HUDEP-2 (cell line): ENCODE data around the gene GATA2.

Source experiments
- DNase-seq, 76 experiments: peaks; one replicate each; lab custom pipeline; 2025; ENCODE audit not compliant: unreplicated experiment in 76 of 76; lab: John Stamatoyannopoulos, UW

Gene GATA2

DNA sequence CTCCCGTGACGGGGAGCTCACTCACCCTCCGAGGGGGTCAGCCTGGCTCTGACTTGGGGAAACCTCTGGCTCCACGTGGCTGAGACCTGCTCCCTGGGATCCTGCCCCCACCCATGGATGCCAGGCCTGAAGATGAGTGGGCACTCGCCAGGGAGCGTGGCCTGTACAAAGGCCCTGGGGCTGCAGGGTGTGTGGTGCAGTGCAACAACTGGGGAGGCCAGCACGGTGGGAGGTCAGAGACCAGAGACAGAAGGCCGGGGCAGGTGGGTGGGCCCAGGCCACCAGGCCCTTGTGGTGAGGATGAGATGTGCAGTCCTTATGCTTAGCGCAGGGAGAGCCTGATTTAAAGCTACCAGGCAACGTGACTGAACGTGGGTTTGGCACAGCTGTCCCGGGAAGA lies 31.3 kb downstream of the GATA2 start:
- DNase-seq: no peak

DNA sequence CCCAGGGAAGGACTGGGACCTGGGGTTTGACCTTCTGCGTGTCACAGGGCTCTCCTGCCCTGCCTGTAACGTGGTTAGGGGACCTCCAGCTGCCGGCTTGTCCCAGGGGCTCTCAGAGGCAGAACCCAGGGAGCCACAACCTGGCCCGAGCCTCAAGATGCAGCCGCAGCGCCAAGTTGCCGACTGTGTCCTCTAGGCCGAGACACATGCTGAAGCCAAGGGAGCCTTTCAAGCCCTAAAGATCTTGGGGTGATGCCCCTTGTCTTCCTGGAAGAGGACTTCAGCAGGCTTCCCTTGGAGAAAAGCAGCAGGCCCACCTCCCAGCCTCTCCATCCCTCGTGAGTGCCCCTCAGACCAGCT lies 33.6 kb downstream of the GATA2 start:
- no peak for DNase-seq

DNA sequence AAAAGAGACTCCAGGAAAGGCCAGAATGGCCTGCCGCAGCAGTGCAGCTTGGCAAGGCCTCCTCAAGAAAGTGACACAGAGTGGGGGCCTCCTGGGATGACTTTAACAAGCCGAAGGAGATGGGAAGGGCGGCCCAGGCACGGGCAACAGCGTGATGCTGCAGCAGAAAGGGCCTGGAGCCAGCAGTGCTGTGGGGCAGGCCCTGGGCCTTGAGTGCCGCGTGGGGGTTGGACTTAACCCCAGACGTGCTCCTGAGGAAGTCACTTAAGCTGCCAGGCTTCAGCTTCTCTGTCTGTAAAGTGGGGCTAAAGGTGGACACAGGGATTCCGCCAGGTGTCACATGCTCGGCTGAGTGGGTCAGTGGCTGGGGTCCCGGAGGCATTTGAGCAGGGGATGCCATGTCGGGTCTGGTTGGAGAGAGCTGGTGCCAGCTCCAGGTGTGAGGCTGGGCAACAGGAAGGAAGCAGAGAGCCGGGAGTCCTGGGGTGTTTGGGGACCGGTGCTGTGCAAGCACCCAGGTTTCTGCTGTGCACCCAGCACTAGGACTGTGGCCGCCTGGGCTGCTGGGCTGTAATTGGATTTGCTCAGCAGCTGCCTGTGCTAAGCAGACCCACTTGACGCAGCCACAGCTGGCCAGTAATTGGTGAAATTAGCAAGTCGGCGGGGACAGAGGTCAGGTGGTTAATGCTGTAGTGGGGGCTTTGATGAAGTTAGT lies 34.1 kb downstream of the GATA2 start:
- peak in 15 of 76 experiments; percentile 11 to 42 (median 25) for DNase-seq

DNA sequence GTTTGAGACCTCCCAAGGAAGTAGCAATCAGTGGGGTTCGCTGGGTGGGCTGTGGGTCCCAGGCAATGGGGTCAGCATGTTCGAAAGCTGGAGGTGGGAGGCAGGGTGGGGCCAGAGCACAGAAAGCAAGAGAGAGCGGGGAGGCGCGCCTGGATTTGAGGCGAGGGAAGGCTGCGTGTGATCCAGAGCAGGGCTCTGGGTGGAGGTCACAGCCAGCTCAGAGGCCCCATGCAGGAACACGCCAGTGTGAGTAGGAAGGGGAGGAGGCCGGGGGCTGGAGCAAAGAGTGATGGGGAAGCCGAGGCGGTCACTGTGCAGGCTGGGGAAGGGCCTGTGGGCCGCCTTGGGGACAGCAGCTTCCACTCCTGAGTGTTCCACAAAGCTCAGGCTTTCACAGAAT lies 35.1 kb downstream of the GATA2 start:
- DNase-seq: no peak

DNA sequence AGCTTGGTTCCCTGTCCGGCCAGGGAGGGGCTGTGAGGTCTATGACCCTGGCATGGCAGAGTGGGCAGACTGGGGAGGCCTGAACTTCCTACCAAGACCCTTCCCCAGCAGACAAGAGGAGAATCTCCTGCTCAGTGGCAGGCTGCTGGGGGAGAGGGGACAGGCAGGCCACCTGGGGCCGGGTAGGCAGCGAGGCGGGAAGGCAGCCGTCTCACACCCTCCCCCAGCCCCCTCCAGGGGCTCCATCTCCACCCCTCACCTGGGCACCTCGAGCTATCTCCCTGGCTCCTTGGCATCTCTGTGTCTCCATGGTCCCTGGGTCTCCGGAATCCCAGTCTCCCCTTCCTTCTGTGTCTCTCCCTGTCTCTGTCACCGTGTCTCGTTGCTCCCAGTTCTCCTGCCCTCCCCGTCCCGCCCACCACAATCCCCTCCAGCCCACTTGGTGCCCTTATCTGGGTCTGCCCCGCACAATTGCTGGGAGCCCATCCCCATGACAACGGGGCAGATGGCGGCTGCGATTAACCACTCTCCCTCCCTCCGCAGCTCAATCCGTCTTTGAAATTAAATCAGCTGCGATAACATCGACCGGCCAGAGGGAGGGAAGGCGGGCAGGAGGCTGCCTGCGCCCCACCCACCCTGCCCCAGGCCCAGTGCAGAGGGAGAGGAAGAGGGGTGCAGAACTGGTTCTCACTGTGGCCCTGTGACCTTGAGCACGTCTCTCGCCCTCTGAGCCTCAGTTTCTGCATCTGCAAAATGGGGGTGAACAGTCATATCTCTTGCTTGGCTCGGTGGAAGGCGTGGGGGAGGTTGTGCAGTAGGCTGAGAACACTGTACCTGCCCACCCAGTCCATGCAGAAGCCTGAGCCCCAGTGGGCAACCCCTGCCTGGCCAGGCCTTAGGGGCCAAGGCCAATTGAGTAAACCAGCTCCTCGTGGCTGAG lies 36.0 kb downstream of the GATA2 start:
- peak in 66 of 76 experiments; percentile 9 to 86 (median 66) for DNase-seq

DNA sequence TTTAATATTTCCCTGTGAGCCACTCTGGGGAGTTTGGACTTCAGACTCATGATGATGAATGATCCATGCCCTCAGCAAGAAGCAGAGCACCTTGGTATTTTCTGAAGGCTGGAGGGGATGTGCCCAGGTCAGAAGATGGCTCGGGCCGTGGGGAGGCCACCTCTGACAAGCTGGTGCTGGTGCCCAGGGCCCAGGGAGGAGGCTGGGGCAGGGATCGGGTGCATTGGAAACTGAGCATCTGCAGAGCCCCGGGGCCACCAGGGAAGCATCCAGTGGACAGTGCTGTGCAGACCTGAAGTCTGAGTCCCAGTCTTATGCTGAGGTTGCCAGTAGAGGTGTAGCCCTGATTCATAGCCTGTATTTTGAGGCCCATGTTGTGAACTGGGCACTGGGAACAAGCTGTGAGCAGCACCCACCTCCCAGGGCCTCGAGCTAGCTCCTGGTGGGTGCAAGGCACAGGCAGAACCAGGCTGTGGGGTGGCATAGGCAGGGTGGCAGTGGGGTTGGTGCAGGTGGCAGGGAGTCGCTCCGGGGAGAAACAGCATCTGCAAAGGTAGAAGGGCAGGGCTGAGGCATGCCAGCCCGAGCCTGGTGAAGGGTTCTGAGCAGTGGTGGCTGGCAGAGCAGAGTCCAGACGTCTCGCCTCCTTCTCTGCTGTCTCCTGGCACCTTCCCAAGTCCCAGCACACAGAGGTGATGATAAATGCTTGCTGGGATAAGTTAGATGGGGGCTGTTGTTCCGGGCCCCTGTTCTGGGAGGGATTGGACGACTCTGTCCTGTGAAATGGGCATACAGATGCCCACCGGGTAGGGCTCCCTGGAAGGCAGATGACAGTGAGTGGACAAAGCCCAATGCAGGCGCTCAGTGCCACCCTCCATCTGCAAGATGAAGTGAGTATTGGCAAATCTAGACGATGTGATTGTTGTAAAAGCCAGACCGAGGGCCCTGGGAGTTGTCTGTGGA lies 36.9 kb downstream of the GATA2 start:
- peak in 48 of 76 experiments; percentile 6 to 67 (median 36) for DNase-seq

DNA sequence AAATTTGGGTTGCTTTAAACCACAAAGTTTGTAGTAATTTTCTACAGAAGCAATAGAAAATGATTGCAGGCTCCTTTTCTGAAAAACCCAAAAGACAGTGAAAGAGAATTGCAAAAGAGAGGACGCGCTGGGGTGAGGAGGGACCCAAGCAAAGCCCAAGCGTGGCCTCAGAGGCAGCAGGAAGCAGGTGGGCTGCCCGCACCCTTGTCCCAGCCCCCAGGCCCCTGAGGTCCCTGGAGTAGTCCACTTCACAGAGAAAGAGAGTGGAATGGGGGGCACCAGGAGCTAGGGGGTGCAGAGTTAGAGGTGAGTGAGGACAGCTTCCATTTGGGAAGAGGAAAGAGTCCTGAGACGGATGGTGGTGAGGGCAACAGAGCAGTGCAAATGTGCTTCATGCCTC lies 37.9 kb downstream of the GATA2 start:
- DNase-seq: no peak

DNA sequence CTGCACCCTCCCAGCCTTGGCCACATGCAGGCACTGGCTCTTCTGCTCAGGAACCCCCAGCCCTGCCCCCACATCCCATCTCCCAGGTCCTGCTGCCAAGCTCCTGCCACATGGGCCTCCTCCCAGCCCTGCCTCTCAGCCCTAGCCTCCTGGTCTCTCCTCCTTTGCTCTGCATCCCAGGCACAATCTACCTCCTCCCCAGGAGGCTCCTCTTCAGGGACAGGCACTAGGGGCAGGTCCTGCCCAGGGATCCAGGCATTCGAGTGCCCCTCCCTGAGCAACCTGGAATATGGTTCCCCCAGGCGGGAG lies 38.7 kb downstream of the GATA2 start:
- DNase-seq: no peak

DNA sequence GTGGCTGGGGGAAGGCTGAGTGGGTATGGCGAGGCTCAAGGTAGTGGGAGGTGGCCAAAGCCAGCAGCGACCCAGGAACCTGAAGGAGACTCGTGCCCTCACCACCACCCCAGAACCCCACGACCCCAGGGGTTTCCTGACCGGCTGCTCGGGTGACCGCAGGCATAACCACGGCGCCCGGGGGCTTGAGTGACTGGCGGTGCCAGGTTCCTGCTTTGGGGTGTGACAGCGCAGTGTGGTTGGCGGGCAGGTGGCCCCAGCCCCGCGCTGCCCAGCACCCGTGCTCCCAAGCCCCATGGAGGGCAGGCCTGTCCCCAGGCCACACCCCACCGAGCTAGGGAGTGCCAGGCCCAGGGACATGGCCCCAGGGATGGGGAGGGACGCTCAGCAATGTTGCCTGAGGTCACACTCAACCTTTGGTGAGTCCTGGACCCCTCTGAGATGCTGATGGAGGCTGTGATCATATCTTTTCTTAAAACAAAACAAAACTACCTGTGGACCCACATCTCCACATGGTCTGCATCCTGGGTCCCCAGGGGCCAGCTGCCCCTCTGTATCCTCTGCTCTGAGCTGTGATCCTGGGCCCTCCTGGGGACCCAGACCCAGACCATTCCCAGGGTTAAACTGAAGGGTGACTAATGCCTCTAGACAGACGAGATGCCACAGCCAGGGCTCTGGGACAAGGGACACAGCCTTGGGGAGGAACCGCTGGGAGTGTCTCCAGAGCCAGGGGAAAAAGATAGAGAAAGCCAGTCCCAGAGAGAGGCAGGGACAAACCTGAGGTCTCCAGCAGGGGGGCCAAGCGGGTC lies 39.3 kb downstream of the GATA2 start:
- no peak for DNase-seq

DNA sequence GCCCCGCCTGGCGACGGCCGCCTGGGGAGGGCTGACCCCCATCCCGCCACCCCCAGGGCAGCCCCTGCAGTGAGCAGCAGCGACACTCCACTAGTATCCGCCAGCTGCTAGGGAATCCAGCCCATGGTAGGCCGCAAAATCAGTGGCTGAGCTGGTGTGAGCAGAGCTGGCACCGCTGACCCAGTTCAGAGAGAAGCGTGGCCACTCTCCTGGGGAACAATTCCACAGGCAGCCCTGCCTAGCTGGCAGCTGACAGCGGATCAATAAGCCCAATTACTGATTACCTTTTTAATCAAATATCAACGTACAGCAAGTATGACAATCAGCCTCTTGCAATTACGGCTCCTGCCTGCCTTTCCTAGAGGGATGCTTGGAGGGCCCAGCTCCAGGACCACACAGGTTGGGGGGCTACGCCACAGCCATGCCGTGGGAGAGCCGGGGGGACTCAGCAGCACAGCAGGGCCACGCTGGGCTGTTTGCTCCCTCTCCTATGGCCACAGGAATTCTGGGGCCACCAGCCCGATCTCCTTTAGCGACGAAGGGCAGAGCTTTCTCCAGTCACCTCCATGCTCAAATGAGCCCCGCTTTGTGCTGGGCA lies 40.2 kb downstream of the GATA2 start:
- no peak for DNase-seq

DNA sequence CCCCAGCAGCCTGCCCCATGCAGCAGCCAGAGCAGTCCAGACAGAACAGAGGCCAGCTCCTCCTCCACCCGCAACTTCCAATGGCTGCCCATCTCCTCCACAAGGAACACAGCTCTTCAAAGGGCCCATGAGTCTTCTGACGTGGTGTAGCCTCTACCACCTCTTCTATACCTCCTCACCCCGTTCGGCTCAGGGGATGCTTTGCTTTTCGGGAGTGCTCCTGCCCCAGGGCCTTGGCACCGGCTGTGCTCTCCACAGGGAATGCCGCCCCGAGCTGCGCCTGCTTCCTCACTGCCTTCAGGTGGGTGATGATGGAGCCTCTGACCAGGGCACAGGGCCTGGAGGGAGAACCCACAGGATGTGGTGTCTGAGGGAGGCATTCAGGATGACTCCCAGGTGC lies 40.9 kb downstream of the GATA2 start:
- DNase-seq: no peak

DNA sequence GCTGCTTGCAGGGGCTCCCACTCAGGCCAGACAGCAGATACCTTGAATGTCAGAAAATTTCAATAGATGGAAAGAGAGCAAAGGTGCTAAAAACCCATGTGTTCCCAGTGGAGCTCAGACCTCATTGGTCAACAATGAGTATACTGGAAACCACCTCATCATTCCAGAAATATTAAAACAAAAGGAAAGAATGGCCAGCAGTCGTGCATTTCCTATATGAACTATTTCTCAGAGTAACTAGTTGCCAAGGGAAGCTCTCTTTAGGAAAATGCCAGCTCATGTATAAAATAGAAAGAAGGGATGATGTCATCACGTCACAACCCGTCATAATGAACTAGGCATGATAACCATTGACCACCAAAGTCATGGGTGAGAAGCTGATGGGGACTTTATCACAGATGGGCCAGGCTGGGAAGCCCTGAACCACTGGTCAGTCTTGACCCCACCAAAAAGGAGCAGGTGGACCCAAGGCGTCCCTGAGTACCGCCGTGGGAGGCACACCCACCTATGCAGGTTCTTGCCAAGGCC lies 43.8 kb downstream of the GATA2 start:
- no peak for DNase-seq

DNA sequence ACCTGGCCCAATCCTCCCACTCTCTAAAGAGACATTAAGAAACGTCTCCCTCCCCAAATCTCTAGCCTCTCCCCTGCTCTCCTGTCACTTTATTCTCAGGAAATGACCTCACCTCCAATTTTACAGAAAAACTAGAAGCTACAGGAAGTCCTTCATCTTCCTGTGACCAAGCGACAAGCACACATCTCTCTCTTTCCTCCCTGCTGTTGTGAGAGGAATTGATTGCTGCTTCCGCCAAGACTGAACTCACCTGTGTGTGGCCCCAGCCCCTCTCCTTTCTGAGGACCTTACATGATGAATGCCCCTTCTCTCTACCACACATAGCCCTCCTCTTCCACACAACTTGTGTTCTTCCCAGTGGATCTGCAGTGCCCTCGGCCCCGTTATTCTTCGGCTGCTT lies 44.5 kb downstream of the GATA2 start:
- DNase-seq: no peak

DNA sequence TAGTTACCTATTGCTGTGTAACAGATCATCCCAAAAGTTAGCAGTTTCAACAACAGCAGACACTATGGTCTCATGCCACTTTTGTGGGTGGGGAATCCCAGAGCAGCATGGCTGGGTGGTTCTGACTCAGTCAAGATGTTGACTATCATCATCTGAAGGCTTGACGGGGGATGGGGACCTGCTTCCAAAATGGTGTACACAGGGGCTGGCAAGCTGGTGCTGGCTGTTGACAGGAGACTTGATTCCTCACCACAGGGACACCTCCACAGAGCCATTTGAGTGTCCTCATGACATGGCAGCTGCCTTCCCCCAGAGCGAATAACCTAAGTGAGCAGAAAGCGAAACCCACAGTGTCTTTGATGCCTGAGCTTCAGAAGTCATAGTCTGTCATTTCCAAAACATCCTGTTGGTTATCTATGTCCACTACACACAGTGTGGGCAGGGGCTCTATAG lies 45.4 kb downstream of the GATA2 start:
- DNase-seq: no peak

DNA sequence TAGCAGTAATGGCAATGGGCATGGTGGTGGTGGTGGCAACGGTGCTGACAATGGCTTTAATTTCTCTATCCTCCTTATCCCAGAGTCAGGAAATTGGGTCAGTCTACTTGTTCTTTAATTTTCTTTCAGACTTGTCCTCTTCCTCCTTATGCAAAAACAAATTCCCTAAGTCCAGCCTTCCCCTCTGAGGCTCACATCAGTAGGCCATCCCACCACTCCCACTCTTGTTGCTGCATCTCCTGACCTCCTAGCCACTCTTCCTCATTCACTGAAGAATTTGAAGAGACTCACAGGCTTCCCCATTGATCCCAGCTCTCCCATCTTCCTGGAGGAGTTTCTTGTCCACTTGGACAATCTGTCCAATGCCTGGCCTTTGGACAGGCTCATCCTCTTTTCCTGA lies 46.2 kb downstream of the GATA2 start:
- DNase-seq: no peak

DNA sequence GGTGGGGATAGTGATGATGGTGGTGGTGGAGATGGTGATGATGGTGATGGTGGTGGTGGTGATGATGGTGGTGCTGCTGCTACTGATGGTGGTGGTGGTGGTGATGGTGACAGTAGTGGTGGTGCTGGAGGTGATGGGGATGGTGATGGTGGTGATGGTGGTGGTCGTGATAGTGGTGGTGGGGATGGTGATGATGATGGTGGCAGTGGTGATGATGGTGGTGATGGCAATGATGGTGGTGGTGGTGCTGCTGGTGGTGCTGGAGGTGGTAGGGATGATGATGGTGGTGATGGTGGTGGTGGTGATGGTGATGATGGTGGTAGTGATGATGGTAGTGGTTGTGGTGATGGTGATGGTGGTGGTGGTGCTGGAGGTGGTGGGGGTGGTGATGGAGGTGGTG lies 47.6 kb downstream of the GATA2 start:
- DNase-seq: no peak

DNA sequence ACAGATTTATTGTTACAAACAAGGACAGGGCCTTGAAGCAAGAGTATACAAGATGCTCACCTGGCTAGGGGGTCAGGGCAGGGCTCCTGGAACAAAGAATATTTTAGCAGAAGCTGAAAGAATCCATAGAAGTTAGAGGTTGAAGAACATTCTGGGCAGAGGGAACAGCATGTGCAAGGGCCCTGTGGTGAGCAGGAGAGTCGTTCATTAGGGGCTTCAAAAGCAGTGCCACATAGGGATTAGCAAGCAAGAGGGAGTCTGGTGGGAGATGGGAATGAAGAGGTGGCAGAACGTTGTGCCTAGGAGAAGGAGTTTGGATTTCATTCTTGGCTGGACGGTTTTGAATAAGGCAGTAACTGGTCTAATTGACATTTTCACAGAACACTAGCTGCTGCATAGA lies 49.2 kb downstream of the GATA2 start:
- DNase-seq: no peak

DNA sequence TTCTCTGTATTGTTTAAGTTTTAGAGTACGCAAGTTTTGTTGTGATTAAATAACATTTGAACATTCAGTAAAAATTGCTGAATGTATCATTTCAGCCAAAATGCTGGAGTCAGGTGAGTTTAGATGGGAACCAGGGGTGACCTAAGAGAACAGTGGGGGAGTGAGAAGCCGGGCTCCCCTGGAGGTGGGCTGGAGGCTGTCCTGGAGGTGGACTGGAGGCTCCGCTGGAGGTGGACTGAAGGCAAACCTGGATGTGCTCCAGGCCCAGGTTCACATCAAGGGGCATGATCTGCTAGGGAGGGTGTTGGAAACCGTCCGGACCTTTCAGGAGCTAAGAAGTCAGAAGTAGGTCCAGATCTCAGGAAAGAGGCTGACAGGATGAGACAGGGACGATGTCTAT lies 50.1 kb downstream of the GATA2 start:
- DNase-seq: no peak

DNA sequence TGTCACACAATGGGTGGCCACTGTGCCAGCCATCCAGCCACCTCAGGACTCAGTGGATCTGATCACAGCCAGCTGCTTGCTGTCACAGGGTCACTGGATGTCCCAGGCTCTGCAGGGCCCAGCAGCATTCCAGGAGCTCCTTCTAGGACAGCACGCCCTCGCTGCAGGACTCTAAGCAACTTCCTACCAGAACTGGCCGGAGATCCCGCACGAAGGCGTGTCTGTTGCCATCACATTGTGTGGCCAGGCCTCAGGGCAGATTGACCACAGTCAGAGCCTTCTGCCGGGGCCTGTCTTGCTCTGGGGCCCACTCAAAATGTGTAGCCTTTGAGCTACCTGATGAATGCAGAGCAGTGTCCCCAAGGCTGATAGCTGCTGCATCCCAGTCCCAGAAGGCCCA lies 50.9 kb downstream of the GATA2 start:
- DNase-seq: no peak

DNA sequence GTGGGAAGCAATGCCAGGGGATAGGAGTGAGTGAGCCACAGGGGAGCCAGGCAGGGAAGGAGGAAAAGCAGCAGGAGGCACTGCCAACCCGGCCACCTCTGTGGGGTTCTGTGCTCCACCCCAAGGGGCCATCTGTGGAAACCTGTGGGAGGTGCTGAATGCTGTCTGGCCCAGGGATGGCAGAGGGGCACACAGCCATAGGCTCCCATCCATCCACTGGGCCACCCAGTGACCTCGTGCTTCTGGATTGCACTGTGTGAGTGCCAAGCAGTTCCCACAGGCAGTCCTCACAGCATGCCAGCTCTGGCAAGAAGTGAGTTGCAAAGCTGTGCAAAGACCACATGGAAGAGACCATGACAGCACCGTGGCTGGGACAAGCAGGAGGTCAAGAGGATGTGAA lies 53.8 kb downstream of the GATA2 start:
- no peak for DNase-seq
